Smooth muscle cell (in vitro differentiated cells): ENCODE results near the gene ACTN4. TPM values are rescaled to one million over a fixed set of nuclear protein-coding genes. Genes with fewer than 3 reads are reported as not detected.

Experiments used
- DNase-seq: peaks from one replicate; lab custom pipeline; 2025; ENCODE audit not compliant: unreplicated experiment; lab: John Stamatoyannopoulos, UW
- H2AFZ ChIP-seq: fragments of 200-600 bp; sonication (generic); 2 replicates; pipeline ENCODE4 v1.6.0; 2016; ENCODE audit warnings: antibody characterized with exemption, low read depth, mild to moderate bottlenecking
- H3F3A ChIP-seq: fragments of 200-600 bp; sonication (generic); 2 replicates; pipeline ENCODE4 v1.6.0; 2017; ENCODE audit warnings: antibody characterized with exemption, low read depth
- H3K27ac ChIP-seq: fragments of 200-600 bp; sonication (generic); 2 replicates; pipeline ENCODE4 v1.5.1; 2016; ENCODE audit warnings: low read depth, mild to moderate bottlenecking
- H3K27me3 ChIP-seq: fragments of 200-600 bp; sonication (generic); 2 replicates; pipeline ENCODE4 v1.6.1; 2016; ENCODE audit warnings: low read depth, mild to moderate bottlenecking
- H3K36me3 ChIP-seq: fragments of 200-600 bp; sonication (generic); 2 replicates; pipeline ENCODE4 v1.5.1; 2016; ENCODE audit warnings: low read depth
- H3K4me1 ChIP-seq: fragments of 200-600 bp; sonication (generic); 2 replicates; pipeline ENCODE4 v1.5.1; 2016; ENCODE audit warnings: low read depth
- H3K4me2 ChIP-seq: fragments of 200-600 bp; sonication (generic); 2 replicates; pipeline ENCODE4 v1.6.0; 2016; ENCODE audit warnings: mild to moderate bottlenecking
- H3K4me3 ChIP-seq: fragments of 200-600 bp; sonication (generic); 2 replicates; pipeline ENCODE4 v1.5.1; 2016; ENCODE audit warnings: mild to moderate bottlenecking
- H3K79me2 ChIP-seq: fragments of 200-600 bp; sonication (generic); 2 replicates; pipeline ENCODE4 v1.6.0; 2016; ENCODE audit warnings: low read depth, mild to moderate bottlenecking
- H3K9ac ChIP-seq: fragments of 200-600 bp; sonication (generic); 2 replicates; pipeline ENCODE4 v1.6.0; 2016; ENCODE audit warnings: low read depth
- H3K9me3 ChIP-seq: fragments of 200-600 bp; sonication (generic); replicated peaks from 2 replicates; pipeline ENCODE4 v1.5.1; 2016; ENCODE audit warnings: low read depth
- H4K20me1 ChIP-seq: fragments of 200-600 bp; sonication (generic); 2 replicates; pipeline ENCODE4 v1.6.0; 2016; ENCODE audit warnings: low read depth
- CTCF ChIP-seq: fragments of 200-600 bp; sonication (generic); IDR thresholded peaks from 2 replicates; pipeline ENCODE4 v1.5.1; 2017; ENCODE audit warnings: borderline replicate concordance, mild to moderate bottlenecking, antibody characterized with exemption; ENCODE audit not compliant: insufficient read depth, poor library complexity, severe bottlenecking
- WGBS: methylation state at CpG from one replicate; pipeline ENCODE4 v1.1.7; 2016; ENCODE audit warnings: low lambda C conversion rate; 5-methylcytosine and 5-hydroxymethylcytosine counted together
- polyA plus RNA-seq: library from polyadenylated mRNA; unstranded; fragments of >200 nt; fragmentation: Nextera tagmentation; extraction: Ambion mirVana; gene quantifications from 2 replicates; pipeline ENCODE4 v1.2.1, GENCODE V29; 2016
- total RNA-seq: library from RNA; depleted of rRNA; stranded (reverse); fragments of >200 nt; gene quantifications from 2 replicates; pipeline ENCODE4 v1.2.3, GENCODE V29; 2014

ACTN4 gene
- total and polyA plus RNA-seq, 2 experiments from 2014 or later = 53.8 to 311 TPM

GRCh38 chr19:38763795-38764220 lies 116.4 kb downstream of the ACTN4 start:
- H3K4me2 ChIP-seq = no peak overlapping the region
- H3F3A ChIP-seq = no peaks in the 10 kb centered on the region
- H3K4me3 ChIP-seq = no peak overlapping the region
- TF ChIP-seq CTCF = no peak
- no peaks in the 10 kb centered on the region for H3K4me1 ChIP-seq
- H4K20me1 ChIP-seq = no peaks in the 10 kb centered on the region
- no peak overlapping the region for H3K9ac ChIP-seq
- H3K27me3 ChIP-seq = no peaks in the 10 kb centered on the region
- no peaks in the 10 kb centered on the region for H3K9me3 ChIP-seq
- DNase-seq = no peak
- no peaks in the 10 kb centered on the region for H3K36me3 ChIP-seq
- 95% methylated on average over 3 of the region's 3 CpGs for WGBS
- no peaks in the 10 kb centered on the region for H3K79me2 ChIP-seq
- H2AFZ ChIP-seq = no peak overlapping the region
- no peak overlapping the region for H3K27ac ChIP-seq

GRCh38 chr19:38765214-38765613 lies 117.8 kb downstream of the ACTN4 start:
- Histone ChIP-seq H3K27me3 (no peaks in the 10 kb centered on the region), H3K4me1 (no peaks in the 10 kb centered on the region), H3K27ac (no peak overlapping the region), H3K36me3 (no peaks in the 10 kb centered on the region), H3K9ac (no peak overlapping the region), H3F3A (no peaks in the 10 kb centered on the region), H3K79me2 (no peaks in the 10 kb centered on the region), H3K9me3 (no peaks in the 10 kb centered on the region), H3K4me2 (no peak overlapping the region), H2AFZ (no peak overlapping the region), H4K20me1 (no peaks in the 10 kb centered on the region), H3K4me3 (no peak overlapping the region)
- WGBS = 92% methylated on average over 2 of the region's 2 CpGs
- TF ChIP-seq CTCF = no peak
- no peak for DNase-seq

- DNase-seq = no peak
- Histone ChIP-seq H3K9me3 (no peaks in the 10 kb centered on the region), H2AFZ (no peak overlapping the region), H3F3A (no peaks in the 10 kb centered on the region), H3K27me3 (no peaks in the 10 kb centered on the region), H3K4me1 (no peaks in the 10 kb centered on the region), H4K20me1 (no peaks in the 10 kb centered on the region), H3K4me2 (no peak overlapping the region), H3K9ac (no peak overlapping the region), H3K79me2 (no peaks in the 10 kb centered on the region), H3K36me3 (no peaks in the 10 kb centered on the region), H3K4me3 (no peak overlapping the region), H3K27ac (no peak overlapping the region)
- TF ChIP-seq CTCF = no peak
- 93% methylated on average over 10 of the region's 10 CpGs for WGBS
These were observed 119.0 kb downstream of the ACTN4 start for GRCh38 chr19:38766276-38767047.
